ENCODE results near the gene PPP2R3A.

PPP2R3A gene

GRCh38 chr3:135970506-135971116 is 5.1 kb downstream of the PPP2R3A start:
- no peak for DNase-seq

DNA sequence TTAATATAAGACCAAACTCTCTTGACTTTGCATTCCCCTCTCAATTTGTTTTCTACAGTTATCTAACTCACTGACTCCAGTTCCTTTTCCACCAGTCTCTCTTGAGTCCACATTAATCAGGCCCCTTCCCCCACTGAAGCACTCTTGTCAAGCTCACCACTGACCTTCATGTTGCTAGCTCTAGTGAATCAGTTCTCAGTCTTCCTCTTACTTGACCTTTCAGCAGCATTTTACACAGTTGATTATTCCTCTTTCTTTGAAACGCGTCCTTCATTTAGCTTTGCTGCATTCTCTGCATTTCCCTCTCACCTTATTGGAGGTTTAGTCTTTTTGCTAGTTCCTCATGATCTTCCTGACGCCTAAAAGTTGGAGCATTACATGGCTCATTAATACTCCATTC is 8.3 kb downstream of the PPP2R3A start:
- no peak for DNase-seq

GRCh38 chr3:135975053-135975452 is 9.5 kb downstream of the PPP2R3A start:
- no peak for DNase-seq

GRCh38 chr3:135975536-135975935 is 10.0 kb downstream of the PPP2R3A start:
- DNase-seq: no peak

DNA sequence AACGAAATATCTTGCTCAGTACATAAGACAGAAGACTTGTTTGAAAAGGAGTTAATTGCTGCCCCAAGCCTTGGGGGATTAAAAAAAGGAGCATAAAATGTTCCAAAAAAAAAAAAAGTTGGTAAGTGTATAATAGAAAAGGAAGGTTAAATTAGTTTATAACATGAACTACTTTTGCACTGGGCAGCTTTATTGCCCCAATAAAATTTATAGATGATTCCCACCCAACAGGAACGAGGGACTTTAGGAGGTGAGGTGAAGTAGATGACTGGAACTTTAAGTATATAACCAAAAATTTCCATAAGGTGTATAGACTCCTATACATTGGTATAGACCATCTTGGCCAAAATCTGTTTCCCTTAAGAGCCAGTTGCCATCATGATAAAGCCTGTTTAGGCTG is 14.8 kb downstream of the PPP2R3A start:
- no peak for DNase-seq

GRCh38 chr3:135981701-135982403 is 16.3 kb downstream of the PPP2R3A start:
- DNase-seq: no peak

GRCh38 chr3:135982404-135982761 is 16.9 kb downstream of the PPP2R3A start:
- no peak for DNase-seq

- no peak for DNase-seq
Measured at GRCh38 chr3:135982922-135983581, 17.5 kb downstream of the PPP2R3A start.

- no peak for DNase-seq
Measured at GRCh38 chr3:135987661-135988060, 22.1 kb downstream of the PPP2R3A start.

GRCh38 chr3:135989242-135989641 is 23.7 kb downstream of the PPP2R3A start:
- no peak for DNase-seq

- no peak for DNase-seq
Measured at GRCh38 chr3:135990903-135991302, 25.4 kb downstream of the PPP2R3A start.

DNA sequence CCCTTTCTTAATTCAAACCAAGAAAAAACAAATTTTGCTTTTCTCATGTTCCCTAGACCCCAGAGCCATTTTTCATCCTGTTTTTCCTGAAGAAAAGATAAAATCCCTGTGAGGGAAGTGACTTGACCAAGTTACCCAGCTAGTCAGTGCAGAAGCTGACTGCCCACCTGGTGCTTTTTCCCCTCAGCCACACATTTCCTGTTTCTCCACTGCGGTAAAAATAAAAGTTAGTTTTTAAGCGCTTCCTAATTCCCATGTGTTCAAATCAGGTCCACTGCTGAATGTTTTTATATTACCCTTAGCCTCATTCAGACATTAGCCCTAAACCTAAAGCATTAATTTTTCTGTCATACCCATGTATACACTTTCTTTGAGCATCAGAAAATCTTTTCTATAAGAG is 26.1 kb downstream of the PPP2R3A start:
- no peak for DNase-seq

GRCh38 chr3:135992072-135992471 is 26.5 kb downstream of the PPP2R3A start:
- DNase-seq: no peak

DNA sequence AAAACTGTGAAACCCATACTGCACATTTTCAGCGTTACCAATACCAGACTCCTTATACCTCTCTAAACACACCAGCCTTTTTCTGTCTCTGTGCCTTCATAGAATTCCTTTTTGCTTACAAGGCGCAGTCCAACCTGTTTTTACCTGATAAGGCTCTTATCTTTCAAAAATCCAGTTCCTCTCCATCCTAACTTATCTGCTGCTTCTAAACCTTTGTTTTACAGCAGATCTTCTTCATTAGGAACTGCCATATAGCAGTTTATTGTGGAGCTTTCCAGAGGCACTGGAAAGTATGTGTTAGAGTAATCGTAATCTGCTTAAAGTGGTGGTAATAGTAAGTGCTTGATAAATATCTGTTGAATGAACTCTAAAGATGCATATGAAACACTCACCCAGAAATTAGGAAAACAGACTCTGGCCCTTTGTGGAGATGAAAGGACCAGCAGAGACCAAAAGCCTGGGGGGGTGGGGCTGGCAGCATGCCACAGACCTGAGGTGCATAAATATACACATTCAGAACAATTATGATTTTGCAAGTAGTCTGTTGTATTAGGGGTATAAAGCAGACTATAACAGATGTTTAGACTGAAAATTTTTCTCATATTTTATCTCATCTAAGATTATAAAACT is 29.3 kb downstream of the PPP2R3A start:
- peak; percentile 7 to 36 for DNase-seq

GRCh38 chr3:135995766-135996165 is 30.2 kb downstream of the PPP2R3A start:
- no peak for DNase-seq

GRCh38 chr3:135997554-135998320 is 32.2 kb downstream of the PPP2R3A start:
- DNase-seq: no peak

GRCh38 chr3:136008221-136008620 is 42.7 kb downstream of the PPP2R3A start:
- DNase-seq: no peak

GRCh38 chr3:136008732-136009470 is 43.4 kb downstream of the PPP2R3A start:
- no peak for DNase-seq

DNA sequence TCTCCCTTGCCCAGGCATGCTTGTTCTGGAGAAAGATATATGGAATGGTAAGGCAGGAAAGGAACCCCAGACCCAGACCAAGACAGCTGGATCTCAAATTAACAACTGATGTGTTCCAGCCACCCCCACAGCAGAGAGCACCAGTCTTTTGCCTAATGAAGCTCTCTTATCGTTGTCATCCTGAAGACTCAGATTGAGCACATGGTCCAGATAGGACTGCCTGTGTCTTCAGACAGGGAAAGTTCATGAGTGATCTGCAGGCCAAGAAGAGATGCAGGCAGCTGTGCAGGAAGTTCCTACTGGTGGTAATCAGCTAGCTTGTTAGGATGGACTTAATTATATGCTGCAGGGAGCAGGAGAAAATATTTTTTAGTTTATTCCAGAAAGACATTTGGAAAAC is 53.3 kb downstream of the PPP2R3A start:
- no peak for DNase-seq

GRCh38 chr3:136021803-136022202 is 56.3 kb downstream of the PPP2R3A start:
- no peak for DNase-seq

- DNase-seq: no peak
Measured at GRCh38 chr3:136022529-136023263, 57.2 kb downstream of the PPP2R3A start.
